T-helper 1 cell treated with Interleukin-12 subunit alpha and Interleukin-12 subunit beta and Interleukin-4 antibody, amounts not matched to agents 30 μg/mL and 1 μg/mL, for 36 hours (primary cell): ENCODE data around the gene MAP3K7CL.
A peak's percentile ranks its signal among the peaks of the same experiment; 100 is the strongest.

Source experiments
- H3K27ac Mint-ChIP-seq: one replicate; pipeline ENCODE4 v1.8.0; 2021; ENCODE audit warnings: mild to moderate bottlenecking, mixed read lengths
- H3K27me3 Mint-ChIP-seq: one replicate; pipeline ENCODE4 v1.8.0; 2021; ENCODE audit warnings: low read depth, mixed read lengths
- H3K36me3 Mint-ChIP-seq: one replicate; pipeline ENCODE4 v1.8.0; 2021; ENCODE audit warnings: low read depth, mixed read lengths
- H3K4me1 Mint-ChIP-seq: one replicate; pipeline ENCODE4 v1.8.0; 2021; ENCODE audit warnings: low read depth, mixed read lengths
- H3K4me3 Mint-ChIP-seq: one replicate; pipeline ENCODE4 v1.8.0; 2021; ENCODE audit warnings: mild to moderate bottlenecking, moderate library complexity, mixed read lengths
- H3K9me3 Mint-ChIP-seq: one replicate; pipeline ENCODE4 v1.8.0; 2021; ENCODE audit warnings: mixed read lengths

The MAP3K7CL gene

GRCh38 chr21:29189353-29189752 lies 58.9 kb downstream of the MAP3K7CL start:
- no peaks in the 10 kb centered on the region for H3K27me3 Mint-ChIP-seq
- peaks cover 2% of the 10 kb centered on the region for H3K36me3 Mint-ChIP-seq
- H3K4me1 Mint-ChIP-seq = peaks cover 11% of the 10 kb centered on the region

GRCh38 chr21:29190923-29191331 lies 60.5 kb downstream of the MAP3K7CL start:
- Mint-ChIP-seq H3K4me3 (no peak overlapping the region), H3K36me3 (peaks cover 3% of the 10 kb centered on the region), H3K27me3 (no peaks in the 10 kb centered on the region), H3K27ac (no peak overlapping the region), H3K9me3 (no peaks in the 10 kb centered on the region), H3K4me1 (peaks cover 24% of the 10 kb centered on the region)

More at GRCh38 chr21:29189353-29189752, 58.9 kb downstream of the MAP3K7CL start:
- no peak overlapping the region for H3K4me3 Mint-ChIP-seq
- H3K9me3 Mint-ChIP-seq = no peaks in the 10 kb centered on the region
- no peak overlapping the region for H3K27ac Mint-ChIP-seq

- no peaks in the 10 kb centered on the region for H3K27me3 Mint-ChIP-seq
- peaks cover 21% of the 10 kb centered on the region for H3K36me3 Mint-ChIP-seq
- H3K27ac Mint-ChIP-seq = no peak overlapping the region
- H3K4me1 Mint-ChIP-seq = peaks cover 40% of the 10 kb centered on the region
- no peak overlapping the region for H3K4me3 Mint-ChIP-seq
- peaks cover 17% of the 10 kb centered on the region for H3K9me3 Mint-ChIP-seq
These were observed 62.6 kb downstream of the MAP3K7CL start for GRCh38 chr21:29193072-29193471.

- H3K9me3 Mint-ChIP-seq = peaks cover 25% of the 10 kb centered on the region
- H3K36me3 Mint-ChIP-seq = peaks cover 21% of the 10 kb centered on the region
- no peak overlapping the region for H3K4me3 Mint-ChIP-seq
- H3K27ac Mint-ChIP-seq = no peak overlapping the region
- peaks cover 40% of the 10 kb centered on the region for H3K4me1 Mint-ChIP-seq
- no peaks in the 10 kb centered on the region for H3K27me3 Mint-ChIP-seq
These were observed 63.5 kb downstream of the MAP3K7CL start for GRCh38 chr21:29193901-29194300.

GRCh38 chr21:29194342-29194741 lies 63.9 kb downstream of the MAP3K7CL start:
- Mint-ChIP-seq H3K27ac (peak overlapping the region; percentile 46), H3K36me3 (peaks cover 24% of the 10 kb centered on the region)

GRCh38 chr21:29194847-29195246 lies 64.4 kb downstream of the MAP3K7CL start:
- Mint-ChIP-seq H3K9me3 (peaks cover 31% of the 10 kb centered on the region), H3K27ac (peak overlapping the region; percentile 46)

More at GRCh38 chr21:29194342-29194741, 63.9 kb downstream of the MAP3K7CL start:
- no peaks in the 10 kb centered on the region for H3K27me3 Mint-ChIP-seq
- H3K9me3 Mint-ChIP-seq = peaks cover 30% of the 10 kb centered on the region
- no peak overlapping the region for H3K4me3 Mint-ChIP-seq
- H3K4me1 Mint-ChIP-seq = peaks cover 40% of the 10 kb centered on the region

GRCh38 chr21:29195981-29196669 lies 65.7 kb downstream of the MAP3K7CL start:
- H3K4me1 Mint-ChIP-seq = peaks cover 35% of the 10 kb centered on the region
- H3K27ac Mint-ChIP-seq = peak overlapping the region; percentile 84
- H3K27me3 Mint-ChIP-seq = no peaks in the 10 kb centered on the region
- peak overlapping the region; percentile 85 for H3K4me3 Mint-ChIP-seq
- H3K9me3 Mint-ChIP-seq = peaks cover 42% of the 10 kb centered on the region
- H3K36me3 Mint-ChIP-seq = peaks cover 31% of the 10 kb centered on the region

More at GRCh38 chr21:29194847-29195246, 64.4 kb downstream of the MAP3K7CL start:
- no peaks in the 10 kb centered on the region for H3K27me3 Mint-ChIP-seq
- peaks cover 24% of the 10 kb centered on the region for H3K36me3 Mint-ChIP-seq
- no peak overlapping the region for H3K4me3 Mint-ChIP-seq
- peaks cover 40% of the 10 kb centered on the region for H3K4me1 Mint-ChIP-seq

GRCh38 chr21:29196670-29197191 lies 66.3 kb downstream of the MAP3K7CL start:
- H3K27me3 Mint-ChIP-seq = no peaks in the 10 kb centered on the region
- peak overlapping the region; percentile 85 for H3K4me3 Mint-ChIP-seq
- peaks cover 32% of the 10 kb centered on the region for H3K4me1 Mint-ChIP-seq
- H3K36me3 Mint-ChIP-seq = peaks cover 34% of the 10 kb centered on the region
- peaks cover 48% of the 10 kb centered on the region for H3K9me3 Mint-ChIP-seq
- peak overlapping the region; percentile 84 for H3K27ac Mint-ChIP-seq

- Mint-ChIP-seq H3K9me3 (peaks cover 64% of the 10 kb centered on the region), H3K4me1 (peaks cover 14% of the 10 kb centered on the region), H3K4me3 (no peak overlapping the region), H3K36me3 (peaks cover 36% of the 10 kb centered on the region), H3K27me3 (no peaks in the 10 kb centered on the region), H3K27ac (no peak overlapping the region)
These were observed 70.7 kb downstream of the MAP3K7CL start for GRCh38 chr21:29201186-29201585.

- no peak overlapping the region for H3K4me3 Mint-ChIP-seq
- no peak overlapping the region for H3K27ac Mint-ChIP-seq
- H3K27me3 Mint-ChIP-seq = no peaks in the 10 kb centered on the region
- peaks cover 4% of the 10 kb centered on the region for H3K4me1 Mint-ChIP-seq
- H3K9me3 Mint-ChIP-seq = peaks cover 32% of the 10 kb centered on the region
- peaks cover 17% of the 10 kb centered on the region for H3K36me3 Mint-ChIP-seq
These were observed 74.6 kb downstream of the MAP3K7CL start for GRCh38 chr21:29205009-29205408.

- Mint-ChIP-seq H3K4me3 (no peak overlapping the region), H3K36me3 (peaks cover 12% of the 10 kb centered on the region), H3K9me3 (peaks cover 23% of the 10 kb centered on the region), H3K27me3 (no peaks in the 10 kb centered on the region), H3K4me1 (peaks cover 5% of the 10 kb centered on the region), H3K27ac (no peak overlapping the region)
These were observed 75.5 kb downstream of the MAP3K7CL start for GRCh38 chr21:29205988-29206387.

GRCh38 chr21:29206445-29206844 lies 76.0 kb downstream of the MAP3K7CL start:
- Mint-ChIP-seq H3K4me1 (peaks cover 5% of the 10 kb centered on the region), H3K27ac (no peak overlapping the region), H3K4me3 (no peak overlapping the region), H3K36me3 (peaks cover 11% of the 10 kb centered on the region), H3K9me3 (peaks cover 22% of the 10 kb centered on the region), H3K27me3 (no peaks in the 10 kb centered on the region)

- Mint-ChIP-seq H3K4me3 (no peak overlapping the region), H3K27ac (no peak overlapping the region), H3K36me3 (peaks cover 4% of the 10 kb centered on the region), H3K4me1 (peaks cover 5% of the 10 kb centered on the region), H3K9me3 (peaks cover 14% of the 10 kb centered on the region), H3K27me3 (no peaks in the 10 kb centered on the region)
These were observed 76.8 kb downstream of the MAP3K7CL start for GRCh38 chr21:29207201-29207600.

GRCh38 chr21:29208044-29208681 lies 77.7 kb downstream of the MAP3K7CL start:
- Mint-ChIP-seq H3K27me3 (no peaks in the 10 kb centered on the region), H3K4me3 (no peak overlapping the region), H3K9me3 (peaks cover 4% of the 10 kb centered on the region), H3K27ac (no peak overlapping the region), H3K36me3 (peaks cover 2% of the 10 kb centered on the region), H3K4me1 (peaks cover 5% of the 10 kb centered on the region)

- Mint-ChIP-seq H3K4me1 (peaks cover 5% of the 10 kb centered on the region), H3K27ac (no peak overlapping the region), H3K4me3 (no peak overlapping the region), H3K9me3 (peaks cover 3% of the 10 kb centered on the region), H3K36me3 (peaks cover 2% of the 10 kb centered on the region), H3K27me3 (no peaks in the 10 kb centered on the region)
These were observed 78.2 kb downstream of the MAP3K7CL start for GRCh38 chr21:29208682-29209059.
